BE2C (cell line): ENCODE results near the gene LEKR1.

Source experiments
- DNase-seq: peaks from one replicate; pipeline ENCODE4 v3.0.0-alpha.2; 2020
- H3K27me3 ChIP-seq: fragments of 250-450 bp; sonication (Bioruptor Pico); 2 replicates; pipeline ENCODE4 v1.5.1; 2020; ENCODE audit warnings: mild to moderate bottlenecking
- H3K36me3 ChIP-seq: fragments of 250-450 bp; sonication (Bioruptor Pico); 2 replicates; pipeline ENCODE4 v1.5.1; 2020; ENCODE audit warnings: mild to moderate bottlenecking
- H3K4me1 ChIP-seq: fragments of 250-450 bp; sonication (Bioruptor Pico); 2 replicates; pipeline ENCODE4 v1.5.1; 2020
- H3K4me3 ChIP-seq: 2 replicates; pipeline ENCODE4 v1.5.1; 2011; ENCODE audit warnings: low read depth, low read length
- H3K9me3 ChIP-seq: fragments of 250-450 bp; sonication (Bioruptor Pico); 2 replicates; pipeline ENCODE4 v1.5.1; 2020
- CTCF ChIP-seq: IDR thresholded peaks from 2 replicates; pipeline ENCODE4 v1.5.1; 2012; ENCODE audit warnings: mild to moderate bottlenecking, low read depth, low read length

The LEKR1 gene

GRCh38 chr3:157086775-157087174 lies 260.6 kb downstream of the LEKR1 start:
- Histone ChIP-seq H3K4me1 (peaks cover 8% of the 10 kb centered on the region), H3K36me3 (no peaks in the 10 kb centered on the region)

GRCh38 chr3:157087373-157087772 lies 261.2 kb downstream of the LEKR1 start:
- Histone ChIP-seq H3K27me3 (no peaks in the 10 kb centered on the region), H3K36me3 (no peaks in the 10 kb centered on the region), H3K4me3 (no peak overlapping the region), H3K9me3 (no peaks in the 10 kb centered on the region), H3K4me1 (peaks cover 8% of the 10 kb centered on the region)
- no peak for TF ChIP-seq CTCF
- no peak for DNase-seq

More at GRCh38 chr3:157086775-157087174, 260.6 kb downstream of the LEKR1 start:
- DNase-seq = no peak
- Histone ChIP-seq H3K27me3 (no peaks in the 10 kb centered on the region), H3K9me3 (no peaks in the 10 kb centered on the region), H3K4me3 (no peak overlapping the region)
- no peak for TF ChIP-seq CTCF

DNA sequence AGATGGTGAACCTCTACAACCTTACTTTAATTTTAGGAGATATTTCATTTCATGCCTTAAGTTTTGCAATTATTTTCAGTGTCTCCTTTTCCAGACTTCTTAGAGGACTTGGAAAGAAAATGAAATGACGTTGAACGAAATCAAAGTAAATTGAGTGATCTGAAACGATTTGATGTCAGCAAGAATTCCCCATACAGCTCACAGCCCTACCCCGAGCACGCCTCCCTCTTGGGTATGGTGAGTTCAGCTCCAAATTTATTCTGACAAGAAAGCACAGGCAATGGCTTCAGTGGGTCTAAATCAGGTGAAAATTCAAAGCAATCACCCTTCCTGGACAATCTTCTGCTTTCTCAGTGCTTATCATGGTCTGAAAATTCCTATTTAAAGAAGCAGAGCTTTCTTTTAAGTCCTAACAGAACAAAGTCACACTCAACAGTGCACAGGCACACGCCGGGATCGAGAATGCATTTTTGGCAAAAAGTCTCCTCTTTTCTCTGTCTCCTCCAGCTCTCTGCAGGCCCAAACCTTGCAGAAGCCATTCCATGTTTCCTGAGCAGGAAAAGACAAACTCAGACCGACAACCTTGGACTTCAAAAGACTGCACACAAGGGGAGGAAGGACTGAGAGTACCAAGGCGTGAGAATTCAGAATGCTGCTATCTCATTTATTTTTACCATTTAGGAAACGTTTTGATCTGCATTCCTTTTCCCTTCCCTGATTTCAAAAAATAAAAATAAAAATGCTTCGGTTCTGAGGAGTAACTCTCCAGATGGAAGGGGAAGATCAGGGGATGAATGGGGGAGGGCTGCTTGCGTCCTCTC lies 261.8 kb downstream of the LEKR1 start:
- no peaks in the 10 kb centered on the region for H3K36me3 ChIP-seq
- no peak for TF ChIP-seq CTCF
- DNase-seq = no peak
- peaks cover 8% of the 10 kb centered on the region for H3K4me1 ChIP-seq
- H3K9me3 ChIP-seq = no peaks in the 10 kb centered on the region
- H3K27me3 ChIP-seq = no peaks in the 10 kb centered on the region
- peak overlapping the region; percentile 64 for H3K4me3 ChIP-seq

DNA sequence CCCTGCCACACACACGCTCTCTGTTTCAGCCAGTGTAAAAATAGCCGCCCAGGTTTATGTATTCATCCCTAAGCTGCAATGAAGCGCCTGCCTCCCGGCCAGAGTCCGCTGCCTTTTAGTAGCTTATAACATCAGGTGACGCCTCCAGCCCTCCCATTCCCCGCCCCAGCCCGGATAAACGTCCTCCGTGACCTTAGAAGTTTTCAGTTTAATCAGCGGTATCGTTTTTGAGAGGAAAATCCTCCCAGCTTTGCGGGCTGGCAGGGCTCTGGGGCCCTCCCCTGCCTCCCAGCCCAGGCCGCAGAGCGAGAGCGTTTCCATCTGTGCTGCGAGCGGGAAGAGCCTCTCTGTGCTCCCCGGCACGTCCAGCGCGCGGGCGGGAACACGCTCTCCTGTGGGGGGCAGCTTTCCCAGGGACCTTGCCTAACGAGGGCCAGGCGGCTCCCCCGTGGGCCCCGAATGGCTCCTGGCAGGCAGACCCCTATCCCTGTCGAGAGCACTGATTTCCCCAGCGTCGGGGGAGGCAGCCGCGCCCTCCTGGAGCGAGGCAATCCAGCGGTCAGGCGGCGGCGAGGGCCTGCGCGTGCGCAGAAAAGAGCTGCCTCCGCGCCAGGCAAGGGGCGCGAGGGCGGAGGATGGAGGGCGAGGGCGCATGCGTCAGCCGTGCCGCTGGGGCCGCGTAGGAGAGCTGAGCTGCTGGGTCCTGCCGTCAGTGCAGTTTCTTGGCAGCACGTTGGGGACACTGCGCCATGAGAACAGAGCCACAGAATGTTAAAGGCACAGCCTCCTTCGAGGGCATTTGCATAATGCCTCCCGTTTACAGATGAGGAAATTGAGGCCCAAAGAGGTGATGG lies 262.7 kb downstream of the LEKR1 start:
- Histone ChIP-seq H3K4me3 (peak overlapping the region; percentile 64), H3K36me3 (no peaks in the 10 kb centered on the region), H3K4me1 (peaks cover 8% of the 10 kb centered on the region), H3K9me3 (no peaks in the 10 kb centered on the region), H3K27me3 (no peaks in the 10 kb centered on the region)
- peak; percentile 96 for DNase-seq
- no peak for TF ChIP-seq CTCF

DNA sequence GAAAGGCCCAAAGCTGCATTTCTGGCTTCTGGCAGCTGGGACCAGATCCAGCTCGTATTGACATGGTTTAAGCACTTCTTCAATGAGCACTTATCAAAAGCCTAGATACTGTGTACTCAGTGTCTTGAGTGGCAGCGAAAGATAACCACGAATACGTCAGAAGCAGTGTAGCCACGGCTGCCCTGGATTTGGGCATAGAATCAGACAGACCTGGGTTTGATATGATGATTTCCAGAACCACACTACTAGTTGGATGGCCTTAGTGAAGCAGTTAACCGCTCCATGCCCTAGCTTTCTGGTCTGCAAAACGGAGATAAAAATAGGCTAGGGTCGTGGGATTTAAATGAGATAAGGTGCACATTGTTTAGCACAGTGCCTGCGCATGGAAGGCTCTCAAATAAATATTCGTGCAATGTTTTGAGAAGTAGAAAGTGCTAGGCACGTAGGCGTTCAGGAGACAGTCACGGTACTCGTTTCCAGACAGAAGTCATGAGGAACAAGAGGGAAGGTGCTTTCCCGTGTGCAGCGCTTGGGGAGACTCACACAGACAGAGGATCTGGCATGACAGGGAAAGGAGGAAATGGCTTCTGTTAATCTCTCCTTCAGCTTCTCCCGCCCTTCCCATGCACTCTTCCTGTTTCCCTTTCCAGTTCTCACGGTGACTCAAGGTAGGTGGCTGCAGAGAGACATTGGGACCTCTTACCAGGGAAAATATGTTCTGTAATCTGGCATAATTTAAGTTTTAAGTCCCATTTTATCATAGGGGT lies 263.5 kb downstream of the LEKR1 start:
- Histone ChIP-seq H3K4me3 (peak overlapping the region; percentile 38), H3K36me3 (no peaks in the 10 kb centered on the region), H3K27me3 (no peaks in the 10 kb centered on the region), H3K9me3 (no peaks in the 10 kb centered on the region), H3K4me1 (peaks cover 8% of the 10 kb centered on the region)
- no peak for DNase-seq
- no peak for TF ChIP-seq CTCF
